SK-N-SH treated with all-trans-retinoic acid at 6 μM for 48 hours (cell line): ENCODE measurements around the gene SLC7A10.

ENCODE experiments used
- ATAC-seq: fragments of 200-7000 bp; cut with Tn5 transposase; 3 replicates; pipeline ENCODE4 v1.9.1; 2020; ENCODE audit warnings: mild to moderate bottlenecking, moderate library complexity
- ARNTL ChIP-seq: fragments of 450-650 bp; formaldehyde crosslinking; IDR thresholded peaks from 2 replicates; pipeline ENCODE4 v1.5.0; 2020; ENCODE audit warnings: low read depth, mild to moderate bottlenecking, moderate library complexity, borderline replicate concordance
- BACH2 ChIP-seq: fragments of 250-450 bp; sonication (Bioruptor Pico); IDR thresholded peaks from 2 replicates; pipeline ENCODE4 v1.9.0; 2021; ENCODE audit warnings: mild to moderate bottlenecking, borderline replicate concordance
- CREB5 ChIP-seq: fragments of 250-450 bp; sonication (Bioruptor Pico); IDR thresholded peaks from 2 replicates; pipeline ENCODE4 v1.5.1; 2020; ENCODE audit warnings: low read depth, mild to moderate bottlenecking, moderate library complexity
- CSDC2 ChIP-seq: fragments of 250-450 bp; sonication (Bioruptor Pico); IDR thresholded peaks from 2 replicates; pipeline ENCODE4 v1.5.0; 2020; ENCODE audit warnings: mild to moderate bottlenecking, moderate library complexity
- CSRNP3 ChIP-seq: fragments of 250-450 bp; sonication (Bioruptor Pico); IDR thresholded peaks from 2 replicates; pipeline ENCODE4 v1.5.1; 2021; ENCODE audit warnings: mild to moderate bottlenecking, moderate library complexity
- ESRRG ChIP-seq: fragments of 250-450 bp; sonication (Bioruptor Pico); IDR thresholded peaks from 2 replicates; pipeline ENCODE4 v1.6.1; 2021; ENCODE audit warnings: mild to moderate bottlenecking
- GLIS3 ChIP-seq: fragments of 250-450 bp; sonication (Bioruptor Pico); IDR thresholded peaks from 2 replicates; pipeline ENCODE4 v1.5.0; 2020; ENCODE audit warnings: mild to moderate bottlenecking, moderate library complexity
- OSR1 ChIP-seq: fragments of 250-450 bp; sonication (Bioruptor Pico); IDR thresholded peaks from 2 replicates; pipeline ENCODE4 v1.8.0; 2022; ENCODE audit warnings: moderate library complexity, mild to moderate bottlenecking, inconsistent platforms
- PATZ1 ChIP-seq: fragments of 250-450 bp; sonication (Bioruptor Pico); IDR thresholded peaks from 2 replicates; pipeline ENCODE4 v1.8.0; 2020; ENCODE audit warnings: mild to moderate bottlenecking, moderate library complexity, borderline replicate concordance
- POU6F1 ChIP-seq: fragments of 250-450 bp; sonication (Bioruptor Pico); IDR thresholded peaks from 2 replicates; pipeline ENCODE4 v1.8.0; 2021; ENCODE audit warnings: low read depth, mild to moderate bottlenecking, moderate library complexity, borderline replicate concordance
- PPARA ChIP-seq: fragments of 250-450 bp; sonication (Bioruptor Pico); IDR thresholded peaks from 2 replicates; pipeline ENCODE4 v1.5.0; 2020; ENCODE audit warnings: mild to moderate bottlenecking, borderline replicate concordance
- SNAI2 ChIP-seq: fragments of 250-450 bp; sonication (Bioruptor Pico); IDR thresholded peaks from 2 replicates; pipeline ENCODE4 v1.5.0; 2020; ENCODE audit warnings: mild to moderate bottlenecking, moderate library complexity
- TCF4 ChIP-seq: fragments of 250-450 bp; sonication (Bioruptor Pico); IDR thresholded peaks from 2 replicates; pipeline ENCODE4 v1.8.0; 2021; ENCODE audit warnings: mild to moderate bottlenecking, moderate library complexity, borderline replicate concordance
- TOX ChIP-seq: fragments of 250-450 bp; sonication (Bioruptor Pico); IDR thresholded peaks from 2 replicates; pipeline ENCODE4 v1.8.0; 2021; ENCODE audit warnings: mild to moderate bottlenecking, moderate library complexity, borderline replicate concordance
- ZC3H10 ChIP-seq: fragments of 250-450 bp; sonication (Bioruptor Pico); IDR thresholded peaks from 2 replicates; pipeline ENCODE4 v1.5.1; 2021; ENCODE audit warnings: mild to moderate bottlenecking, moderate library complexity
- ZFP3 ChIP-seq: fragments of 250-450 bp; sonication (Bioruptor Pico); IDR thresholded peaks from 2 replicates; pipeline ENCODE4 v1.5.0; 2020; ENCODE audit warnings: mild to moderate bottlenecking, moderate library complexity
- ZFP30 ChIP-seq: fragments of 450-650 bp; formaldehyde crosslinking; IDR thresholded peaks from 2 replicates; pipeline ENCODE4 v1.5.0; 2022; ENCODE audit warnings: mild to moderate bottlenecking, moderate library complexity
- ZNF565 ChIP-seq: fragments of 450-650 bp; formaldehyde crosslinking; conservative IDR thresholded peaks from 2 replicates; pipeline ENCODE4 v1.5.0; 2020; ENCODE audit warnings: low read depth, mild to moderate bottlenecking, moderate library complexity
- ZNF70 ChIP-seq: fragments of 450-650 bp; formaldehyde crosslinking; IDR thresholded peaks from 2 replicates; pipeline ENCODE4 v1.5.0; 2020; ENCODE audit warnings: mild to moderate bottlenecking, moderate library complexity
- ZNF8 ChIP-seq: fragments of 450-650 bp; formaldehyde crosslinking; IDR thresholded peaks from 2 replicates; pipeline ENCODE4 v1.5.0; 2020; ENCODE audit warnings: mild to moderate bottlenecking, moderate library complexity

SLC7A10 gene

GRCh38 chr19:33202546-33203507, 22.8 kb downstream of the SLC7A10 start:
- no peak for ATAC-seq
- no peak for TF ChIP-seq PPARA (CRISPR knock-in tag)
- no peak for TF ChIP-seq ZNF8 (CRISPR knock-in tag)
- TF ChIP-seq ARNTL (CRISPR knock-in tag): no peak
- no peak for TF ChIP-seq ZNF70 (CRISPR knock-in tag)
- TF ChIP-seq TOX: no peak
- no peak for TF ChIP-seq BACH2 (CRISPR knock-in tag)
- TF ChIP-seq ESRRG: no peak
- no peak for TF ChIP-seq CREB5 (CRISPR knock-in tag)
- no peak for TF ChIP-seq SNAI2 (CRISPR knock-in tag)
- TF ChIP-seq ZC3H10 (CRISPR knock-in tag): no peak
- no peak for TF ChIP-seq POU6F1 (CRISPR knock-in tag)
- no peak for TF ChIP-seq CSRNP3 (CRISPR knock-in tag)
- no peak for TF ChIP-seq TCF4 (CRISPR knock-in tag)
- no peak for TF ChIP-seq ZFP3
- no peak for TF ChIP-seq PATZ1 (CRISPR knock-in tag)
- TF ChIP-seq ZNF565 (CRISPR knock-in tag): no peak
- TF ChIP-seq GLIS3 (CRISPR knock-in tag): no peak
- TF ChIP-seq OSR1 (CRISPR knock-in tag): no peak

DNA sequence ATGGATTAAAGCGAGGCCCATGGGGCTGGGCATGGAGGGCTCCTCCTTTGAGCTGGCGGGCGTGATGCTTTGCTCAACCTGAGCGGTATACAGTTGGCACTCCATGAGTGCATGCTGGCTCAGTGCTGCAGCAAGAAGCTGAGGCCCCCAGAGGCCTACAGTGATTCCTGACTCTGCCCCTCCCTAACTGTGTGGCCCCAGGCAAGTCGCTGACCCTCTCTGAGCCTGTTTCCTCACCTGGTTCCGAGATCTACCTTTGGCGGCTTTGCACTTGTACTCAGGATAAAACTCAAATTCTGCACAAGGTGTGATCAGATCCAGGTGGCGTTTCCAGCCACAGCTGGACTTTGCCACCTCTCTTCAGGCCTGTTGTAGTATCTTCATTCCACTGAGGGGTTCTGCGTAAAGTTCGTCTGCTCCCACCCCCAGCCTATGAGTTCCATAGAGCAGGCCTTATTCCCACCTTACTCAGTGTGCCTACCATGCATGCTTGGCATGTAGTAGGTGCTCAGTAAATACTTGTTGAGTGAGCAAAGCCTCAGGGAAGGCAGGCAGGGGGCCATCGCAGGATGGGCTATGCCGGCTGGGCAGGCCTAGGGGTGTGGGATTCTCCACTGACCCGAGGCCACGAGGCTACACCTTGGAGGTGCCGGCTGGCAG, 23.6 kb downstream of the SLC7A10 start:
- TF ChIP-seq ZFP3: no peak
- no peak for TF ChIP-seq GLIS3 (CRISPR knock-in tag)
- TF ChIP-seq PPARA (CRISPR knock-in tag): no peak
- TF ChIP-seq ZFP30: no peak
- no peak for TF ChIP-seq ZNF565 (CRISPR knock-in tag)
- no peak for TF ChIP-seq CSDC2 (CRISPR knock-in tag)
- TF ChIP-seq ARNTL (CRISPR knock-in tag): no peak
- no peak for TF ChIP-seq POU6F1 (CRISPR knock-in tag)
- TF ChIP-seq TCF4 (CRISPR knock-in tag): no peak
- TF ChIP-seq CREB5 (CRISPR knock-in tag): no peak
- TF ChIP-seq ZNF8 (CRISPR knock-in tag): no peak
- no peak for TF ChIP-seq PATZ1 (CRISPR knock-in tag)
- TF ChIP-seq BACH2 (CRISPR knock-in tag): no peak
- ATAC-seq: no peak
